Measurements from ENCODE around the gene NKX2-1. TPM values are rescaled to one million over a fixed set of nuclear protein-coding genes. Genes with fewer than 3 reads are reported as not detected.

Gene NKX2-1
- total RNA-seq, 1 experiment from 2014 or later, result not detected

GRCh38 chr14:36507847-36508417 lies 12.1 kb downstream of the NKX2-1 start:
- DNase-seq (ENCODE audit: low spot score), result no peak
- intact Hi-C loops (cut with micrococcal nuclease; ENCODE audit: unreplicated experiment), result no loop called here
- H3K4me3 ChIP-seq (ENCODE audit: low read depth, low read length, poor library complexity, severe bottlenecking), result no peak overlapping the region
- TF ChIP-seq EZH2 (IDR thresholded peaks at IDR 0.05; ENCODE audit: borderline replicate concordance, low read depth, low read length, poor library complexity, severe bottlenecking) (peak; percentile 7), CTCF (conservative IDR thresholded peaks at IDR 0.05; ENCODE audit: low read depth, low read length) (no peak)
- no peaks in the 10 kb centered on the region for H3K9me3 ChIP-seq (ENCODE audit: low read depth, low read length, poor library complexity, severe bottlenecking)
- no peaks in the 10 kb centered on the region for H3K4me1 ChIP-seq (ENCODE audit: insufficient read depth, low read length, poor library complexity, severe bottlenecking)
- H3K27ac ChIP-seq (ENCODE audit: low read depth, low read length, poor library complexity, severe bottlenecking), result no peak overlapping the region
- CTCF ChIA-PET, result no interaction called here
- BruUV-seq (replicated peaks), result no TSS peak
- POLR2A ChIA-PET (ENCODE audit: low non-redundant PET), result no interaction called here
- no peaks in the 10 kb centered on the region for H3K36me3 ChIP-seq (ENCODE audit: insufficient read depth, low read length, poor library complexity, severe bottlenecking)
- peaks cover 100% of the 10 kb centered on the region for H3K27me3 ChIP-seq (replicated peaks; ENCODE audit: insufficient read depth, low read depth, low read length, poor library complexity)

GRCh38 chr14:36506732-36507614 lies 13.1 kb downstream of the NKX2-1 start:
- no peak for DNase-seq (ENCODE audit: low spot score)
- Histone ChIP-seq H3K36me3 (ENCODE audit: insufficient read depth, low read length, poor library complexity, severe bottlenecking) (no peaks in the 10 kb centered on the region), H3K9me3 (ENCODE audit: low read depth, low read length, poor library complexity, severe bottlenecking) (no peaks in the 10 kb centered on the region), H3K27ac (ENCODE audit: low read depth, low read length, poor library complexity, severe bottlenecking) (no peak overlapping the region), H3K27me3 (replicated peaks; ENCODE audit: insufficient read depth, low read depth, low read length, poor library complexity) (peaks cover 100% of the 10 kb centered on the region), H3K4me3 (ENCODE audit: low read depth, low read length, poor library complexity, severe bottlenecking) (no peak overlapping the region), H3K4me1 (ENCODE audit: insufficient read depth, low read length, poor library complexity, severe bottlenecking) (no peaks in the 10 kb centered on the region)
- ChIA-PET CTCF (no interaction called here), POLR2A (ENCODE audit: low non-redundant PET) (no interaction called here)
- intact Hi-C loops (cut with micrococcal nuclease; ENCODE audit: unreplicated experiment), result no loop called here
- TF ChIP-seq EZH2 (IDR thresholded peaks at IDR 0.05; ENCODE audit: borderline replicate concordance, low read depth, low read length, poor library complexity, severe bottlenecking) (peak; percentile 80), CTCF (conservative IDR thresholded peaks at IDR 0.05; ENCODE audit: low read depth, low read length) (no peak)
- BruUV-seq (replicated peaks), result no TSS peak

- Histone ChIP-seq H3K27ac (ENCODE audit: low read depth, low read length, poor library complexity, severe bottlenecking) (no peak overlapping the region), H3K36me3 (ENCODE audit: insufficient read depth, low read length, poor library complexity, severe bottlenecking) (no peaks in the 10 kb centered on the region), H3K4me1 (ENCODE audit: insufficient read depth, low read length, poor library complexity, severe bottlenecking) (no peaks in the 10 kb centered on the region), H3K9me3 (ENCODE audit: low read depth, low read length, poor library complexity, severe bottlenecking) (no peaks in the 10 kb centered on the region), H3K4me3 (ENCODE audit: low read depth, low read length, poor library complexity, severe bottlenecking) (no peak overlapping the region), H3K27me3 (replicated peaks; ENCODE audit: insufficient read depth, low read depth, low read length, poor library complexity) (peaks cover 100% of the 10 kb centered on the region)
- CTCF ChIA-PET, result no interaction called here
- intact Hi-C loops (cut with micrococcal nuclease; ENCODE audit: unreplicated experiment), result no loop called here
- BruUV-seq (replicated peaks), result no TSS peak
- POLR2A ChIA-PET (ENCODE audit: low non-redundant PET), result no interaction called here
- no peak for DNase-seq (ENCODE audit: low spot score)
- TF ChIP-seq EZH2 (IDR thresholded peaks at IDR 0.05; ENCODE audit: borderline replicate concordance, low read depth, low read length, poor library complexity, severe bottlenecking), result no peak
- TF ChIP-seq CTCF (conservative IDR thresholded peaks at IDR 0.05; ENCODE audit: low read depth, low read length), result 0 out of 2 replicates have a peak, but pooled peaks have one; percentile 12
Measured at GRCh38 chr14:36505892-36506731, 13.9 kb downstream of the NKX2-1 start.
